Stimulated activated CD8-positive, alpha-beta memory T cell treated with anti-CD3 and anti-CD28 coated beads, Interleukin-12 subunit alpha, Interleukin-12 subunit beta, amount 100 ng/mL, for 24 hours (primary cell): Measurements from ENCODE around the gene PHRF1.
"Not testable (repeated sequence)": the region's sequence is repeated elsewhere in the genome, so short reads cannot be mapped to it uniquely, and the experiment has no call there.

Source experiments
- DNase-seq: peaks from one replicate; pipeline ENCODE4 v3.0.0-alpha.2; 2020; ENCODE audit errors: extremely low read depth

PHRF1 gene

DNA sequence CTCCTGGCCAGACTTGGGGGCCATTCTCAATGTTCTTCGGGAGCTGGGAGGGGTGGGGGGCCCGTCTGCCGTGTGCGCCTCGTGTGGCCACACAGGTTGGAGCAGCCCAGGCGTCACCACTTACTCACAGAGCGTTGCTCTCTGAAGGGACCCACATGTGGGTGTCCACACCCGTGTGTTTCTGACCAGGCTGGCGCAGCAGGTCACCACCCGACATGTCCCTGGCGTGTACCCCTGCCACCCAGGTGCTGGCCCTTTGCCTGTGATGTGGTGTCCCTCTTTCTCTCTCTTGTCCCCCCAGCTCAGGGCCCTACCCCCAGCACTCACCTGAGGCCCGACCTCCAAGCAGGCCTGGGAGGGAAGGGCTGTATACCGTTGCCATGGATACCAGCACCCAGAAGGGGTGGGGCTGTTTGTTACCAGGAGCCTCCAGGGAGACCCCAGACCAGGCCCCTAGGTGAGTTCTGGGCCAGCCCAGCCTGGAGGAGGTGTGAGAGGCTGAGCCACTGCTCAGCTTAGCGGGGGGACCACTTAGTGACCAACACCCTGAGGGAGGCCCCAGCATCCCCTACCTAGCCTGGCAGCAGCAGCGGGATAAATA is 17.1 kb upstream of the PHRF1 start:
- no peak for DNase-seq

DNA sequence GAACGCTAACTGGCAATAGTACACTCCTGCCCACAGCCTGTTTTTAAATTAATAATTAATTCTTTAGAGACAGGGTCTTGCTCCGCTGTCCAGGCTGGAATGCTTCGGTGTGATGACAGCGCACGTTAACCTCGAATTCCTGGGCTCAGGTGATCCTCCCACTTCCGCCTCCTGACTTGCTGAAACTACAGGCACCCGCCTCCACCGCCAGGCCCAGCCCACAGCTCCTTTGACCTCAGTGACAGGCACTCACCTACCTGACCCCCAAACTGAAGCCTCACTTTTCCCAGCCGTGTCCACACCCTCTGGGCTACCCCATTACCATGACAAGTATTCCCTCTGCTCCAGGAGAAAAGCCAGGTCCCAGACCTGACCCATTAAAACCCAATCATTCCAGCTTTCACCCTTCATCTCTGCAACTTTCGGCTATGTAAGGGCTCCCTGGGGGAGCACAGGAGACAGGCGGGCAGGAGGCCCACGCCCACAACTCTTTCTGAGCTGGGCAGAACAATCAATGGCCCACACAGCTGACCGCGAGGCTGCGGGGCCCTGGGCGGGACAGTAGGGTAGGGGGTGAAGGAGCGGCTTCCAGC is 16.5 kb upstream of the PHRF1 start:
- DNase-seq, result no peak

DNA sequence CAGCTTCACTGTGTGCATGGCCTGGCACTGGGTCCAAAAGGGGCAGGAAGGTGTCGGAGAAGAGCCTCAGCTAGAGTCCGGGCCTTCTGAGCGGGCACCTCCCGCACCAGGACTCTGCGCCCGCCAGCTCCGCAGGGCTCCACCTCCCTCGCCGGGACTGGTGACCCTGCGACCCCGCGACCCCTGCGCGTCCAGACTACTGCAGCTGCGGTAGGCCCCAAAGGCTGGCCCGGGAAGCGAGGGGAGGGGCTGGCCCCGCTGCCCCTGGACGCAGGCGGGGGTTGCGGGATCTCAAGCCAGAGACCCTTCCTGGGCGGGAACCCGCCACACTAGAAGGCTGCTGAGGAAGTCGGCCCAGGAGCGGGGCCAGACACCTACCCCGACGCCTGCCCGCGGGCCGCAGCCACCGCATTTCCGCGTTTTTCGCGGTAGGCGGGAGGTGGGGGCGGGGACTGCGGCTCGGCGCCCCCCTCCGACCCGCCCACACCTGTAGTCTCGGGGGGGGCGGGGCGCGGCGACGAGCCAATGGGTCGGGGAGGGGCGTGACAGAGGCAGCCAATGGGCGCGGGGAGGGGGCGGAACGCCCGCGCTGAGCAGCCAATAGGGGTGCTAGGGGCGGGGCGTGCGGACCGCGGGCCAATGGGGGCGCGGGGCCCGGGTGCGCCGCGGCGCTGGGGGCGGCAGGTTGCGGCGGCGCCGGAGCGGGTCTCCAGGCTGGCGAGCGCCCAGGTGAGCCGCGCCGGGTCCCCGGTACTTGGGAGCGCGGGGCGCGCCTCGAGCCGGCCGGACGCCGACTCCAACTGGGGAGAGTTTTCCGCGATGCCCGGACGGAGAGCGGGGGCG is 15.7 kb upstream of the PHRF1 start, which contains the start of the genes LMNTD2 and RASSF7:
LMNTD2 (minus strand) TSS at position 434 of the 843 bp plus-strand sequence; CDS start at position 412, 22 bp downstream.
RASSF7 (plus strand) TSS at position 666 of the 843 bp plus-strand sequence. CDS start 799 bp downstream, outside the sequence.
- peak; percentile 88 for DNase-seq

- no peak for DNase-seq
Observed at GRCh38 chr11:561148-562003, 14.9 kb upstream of the PHRF1 start.

GRCh38 chr11:562046-562645 is 14.1 kb upstream of the PHRF1 start:
- DNase-seq, result no peak

- DNase-seq, result no peak
Observed at GRCh38 chr11:563066-563811, 13.0 kb upstream of the PHRF1 start.

- DNase-seq, result no peak
Observed at GRCh38 chr11:563812-564578, 12.3 kb upstream of the PHRF1 start.

DNA sequence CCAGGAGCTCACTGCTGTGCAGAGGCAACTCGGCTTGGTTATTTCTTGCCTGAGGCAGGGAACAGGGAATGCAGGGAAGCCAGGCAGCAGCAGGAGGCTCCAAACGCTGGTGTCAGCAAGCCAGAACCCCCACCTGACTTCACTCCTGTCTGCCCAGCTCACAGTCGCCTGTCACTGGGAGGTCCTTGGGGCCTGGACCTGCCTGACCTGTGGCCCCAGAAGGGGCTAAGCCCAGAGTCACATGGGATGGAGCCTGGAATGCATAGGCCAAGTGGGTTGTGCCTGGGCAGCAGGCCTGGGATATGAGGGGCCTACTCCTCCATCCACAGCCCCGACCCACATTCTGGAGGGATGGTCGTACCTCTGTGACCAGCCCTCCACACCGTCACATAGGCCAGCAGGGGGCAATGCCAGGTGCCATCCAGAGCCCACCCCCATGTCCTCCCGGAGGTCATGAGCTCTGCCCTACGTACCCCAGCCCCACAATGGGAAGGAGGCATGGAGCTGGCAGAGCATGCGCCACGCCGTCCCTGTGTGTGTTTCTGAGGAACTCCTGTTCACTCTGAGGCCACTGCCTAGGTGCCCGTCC is 10.3 kb upstream of the PHRF1 start:
- DNase-seq, result no peak

- DNase-seq, result no peak
Observed at GRCh38 chr11:567011-567628, 9.2 kb upstream of the PHRF1 start.

DNA sequence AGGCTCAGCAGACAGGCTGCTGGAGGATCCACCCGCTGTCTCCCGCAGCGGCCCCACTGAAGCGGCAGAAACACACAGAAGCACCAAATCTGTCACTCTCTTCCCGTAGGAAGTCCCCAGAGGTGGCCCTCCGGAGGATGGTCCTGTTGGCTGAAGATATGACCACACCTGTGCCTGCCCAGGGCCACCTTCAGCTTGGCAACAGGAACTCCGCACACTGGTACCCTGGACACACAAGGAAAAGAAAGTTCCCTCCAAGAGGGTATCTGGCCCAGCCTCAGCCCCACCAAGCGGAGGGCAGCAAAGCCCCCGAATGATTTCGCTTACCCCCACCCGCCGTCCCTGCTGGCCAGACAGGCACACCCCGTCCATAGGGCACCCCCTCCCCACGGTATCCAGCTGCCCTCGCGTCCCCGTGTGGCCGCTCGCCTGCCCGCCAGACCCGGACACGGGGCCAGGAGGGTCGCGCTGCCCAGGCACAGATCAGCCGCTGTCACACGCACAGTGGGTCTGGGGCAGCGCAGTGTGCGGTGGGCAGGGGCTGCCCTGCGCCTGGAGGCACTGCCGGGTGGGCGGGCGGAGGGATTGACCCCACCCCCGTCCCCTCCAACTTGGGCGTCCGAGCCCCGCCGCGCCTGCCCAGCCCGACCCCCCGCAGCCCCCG is 8.5 kb upstream of the PHRF1 start:
- DNase-seq, result no peak

DNA sequence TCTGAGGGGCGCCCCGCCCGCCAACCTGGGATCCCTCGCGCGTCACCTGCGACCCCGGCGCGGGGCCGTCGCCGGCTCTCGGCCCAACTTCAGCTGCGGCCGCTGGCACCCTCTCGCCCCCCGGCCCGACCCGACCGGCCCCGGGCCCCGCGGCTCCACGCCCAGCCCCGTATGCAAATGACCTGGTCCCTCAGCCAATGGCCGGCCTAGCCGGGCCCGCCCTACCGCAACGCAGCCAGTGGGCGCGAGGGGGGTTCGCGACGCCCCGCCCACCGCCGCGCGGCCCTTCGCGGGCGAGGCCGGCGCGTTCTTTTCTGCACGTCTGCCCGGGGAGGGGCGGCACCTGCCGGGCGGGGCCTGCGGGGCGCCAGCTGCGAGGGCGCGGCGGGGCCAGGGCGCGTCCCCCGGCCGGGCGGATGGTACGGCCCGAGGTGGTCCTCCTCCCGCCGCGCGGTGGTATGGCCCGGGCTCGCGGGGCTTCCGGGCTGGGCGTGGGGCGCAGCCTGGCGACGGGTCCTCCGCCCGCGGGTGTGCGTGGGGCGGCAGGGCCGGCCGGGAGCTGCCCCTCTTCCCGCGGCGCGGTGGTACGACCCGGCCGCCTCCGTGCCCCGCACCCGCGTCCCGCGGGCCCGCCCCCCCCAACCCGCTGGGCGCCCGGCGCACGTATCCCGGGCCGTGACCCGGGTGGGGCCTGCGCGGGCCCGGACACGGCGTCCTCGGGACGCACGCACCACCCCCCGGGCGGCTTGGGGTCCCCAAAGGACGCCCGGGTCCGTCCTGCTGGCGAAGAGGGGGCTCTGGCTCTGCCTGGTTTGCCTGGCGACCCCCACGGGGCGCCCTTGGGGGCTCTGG is 7.7 kb upstream of the PHRF1 start:
- DNase-seq, result peak; percentile 82

GRCh38 chr11:569158-569885 is 6.9 kb upstream of the PHRF1 start:
- DNase-seq, result no peak

- no peak for DNase-seq
Observed at GRCh38 chr11:571802-572185, 4.5 kb upstream of the PHRF1 start.

DNA sequence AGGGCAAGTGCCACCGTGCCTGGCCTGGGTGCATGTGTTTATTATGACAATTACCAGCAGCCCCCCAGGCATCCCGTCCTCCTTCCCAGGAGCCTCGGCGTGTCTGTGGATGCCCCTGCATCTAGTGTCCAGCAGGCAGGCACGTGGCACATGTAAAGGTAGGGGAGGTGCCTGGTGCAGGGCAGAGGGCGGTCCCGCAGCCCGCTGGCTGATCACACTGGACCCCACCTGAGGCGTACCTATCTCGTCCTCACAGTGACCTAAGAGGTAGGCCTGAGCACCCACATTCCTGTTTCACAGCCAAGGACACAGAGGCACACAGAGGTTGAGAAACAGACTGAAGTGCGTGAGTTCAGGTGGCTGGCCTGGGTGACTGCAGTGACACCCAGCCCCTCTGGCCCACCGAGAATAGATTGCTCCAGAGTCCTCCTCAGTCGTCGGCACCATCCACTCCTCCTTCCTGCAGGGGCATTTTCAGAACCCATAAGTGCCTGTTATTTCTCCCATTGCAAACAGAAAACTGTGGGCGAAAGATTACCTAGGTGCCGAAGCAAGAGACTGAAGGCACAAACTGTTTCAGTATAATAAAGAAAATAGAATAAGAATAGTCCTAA is 3.0 kb upstream of the PHRF1 start:
- DNase-seq, result no peak

DNA sequence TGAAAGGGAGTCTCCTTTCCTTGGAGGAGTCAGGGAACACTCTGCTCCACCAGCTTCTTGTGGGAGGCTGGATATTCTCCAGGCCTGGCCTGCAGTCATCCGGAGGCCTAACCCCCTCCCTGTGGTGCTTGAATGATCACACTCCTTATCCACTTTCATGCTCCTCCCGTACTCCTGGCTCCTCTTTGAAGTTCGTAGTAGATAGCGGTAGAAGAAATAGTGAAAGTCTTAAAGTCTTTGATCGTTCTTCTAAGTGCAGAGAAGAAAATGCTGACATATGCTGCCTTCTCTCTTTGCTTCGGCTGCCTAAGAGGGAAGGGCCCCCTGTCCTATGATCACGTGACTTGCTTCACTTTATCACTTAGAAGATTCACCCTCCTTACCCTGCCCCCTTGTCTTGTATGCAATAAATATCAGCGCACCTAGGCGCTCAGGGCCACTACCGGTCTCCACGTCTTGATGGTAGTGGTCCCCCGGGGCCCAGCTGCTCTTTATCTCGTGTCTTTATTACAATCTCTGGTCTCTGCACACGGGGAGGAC is 2.2 kb upstream of the PHRF1 start:
- DNase-seq, result not testable (repeated sequence)

- no peak for DNase-seq
Observed at GRCh38 chr11:574632-575312, 1.5 kb upstream of the PHRF1 start.
